ENCODE results near the gene DYRK1B.

GRCh38 chr19:39816287-39817048, 17.5 kb downstream of the DYRK1B start:
- TF ChIP-seq, protein P1, sequence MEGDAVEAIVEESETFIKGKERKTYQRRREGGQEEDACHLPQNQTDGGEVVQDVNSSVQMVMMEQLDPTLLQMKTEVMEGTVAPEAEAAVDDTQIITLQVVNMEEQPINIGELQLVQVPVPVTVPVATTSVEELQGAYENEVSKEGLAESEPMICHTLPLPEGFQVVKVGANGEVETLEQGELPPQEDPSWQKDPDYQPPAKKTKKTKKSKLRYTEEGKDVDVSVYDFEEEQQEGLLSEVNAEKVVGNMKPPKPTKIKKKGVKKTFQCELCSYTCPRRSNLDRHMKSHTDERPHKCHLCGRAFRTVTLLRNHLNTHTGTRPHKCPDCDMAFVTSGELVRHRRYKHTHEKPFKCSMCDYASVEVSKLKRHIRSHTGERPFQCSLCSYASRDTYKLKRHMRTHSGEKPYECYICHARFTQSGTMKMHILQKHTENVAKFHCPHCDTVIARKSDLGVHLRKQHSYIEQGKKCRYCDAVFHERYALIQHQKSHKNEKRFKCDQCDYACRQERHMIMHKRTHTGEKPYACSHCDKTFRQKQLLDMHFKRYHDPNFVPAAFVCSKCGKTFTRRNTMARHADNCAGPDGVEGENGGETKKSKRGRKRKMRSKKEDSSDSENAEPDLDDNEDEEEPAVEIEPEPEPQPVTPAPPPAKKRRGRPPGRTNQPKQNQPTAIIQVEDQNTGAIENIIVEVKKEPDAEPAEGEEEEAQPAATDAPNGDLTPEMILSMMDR (IDR thresholded peaks at IDR 0.05; ENCODE audit: low read depth, low read length), result no peak
- TF ChIP-seq POLR2A (IDR thresholded peaks at IDR 0.05; ENCODE audit: extremely low read depth, insufficient read length), result no peak
- TF ChIP-seq MAX (IDR thresholded peaks at IDR 0.05; ENCODE audit: low read depth, low read length), result no peak

All from NB4 (cell line).